H1 (cell line): ENCODE data around the gene BIRC5. TPM values are rescaled to one million over a fixed set of nuclear protein-coding genes. Genes with fewer than 3 reads are reported as not detected.

Experiments
- KDM4A ChIP-seq: IDR thresholded peaks from one replicate; pipeline ENCODE4 v1.7.1; 2012; ENCODE audit warnings: low read depth, mild to moderate bottlenecking, moderate library complexity, low read length, inconsistent platforms; ENCODE audit not compliant: severe bottlenecking
- SIX5 ChIP-seq: IDR thresholded peaks from 2 replicates; pipeline ENCODE4 v1.6.1; 2011; ENCODE audit warnings: mild to moderate bottlenecking, low read depth, low read length
- polyA plus RNA-seq, 7 experiments: library from polyadenylated mRNA; depleted of rRNA in 3 of 7; stranded (reverse) in 5 of 7; unstranded in 2 of 7; fragments of >200 nt in 5 of 7; fragments of 200-250 nt in 2 of 7; gene quantifications; 1 replicate in 5 of 7; 2 replicates in 1 of 7; 4 replicates in 1 of 7; pipeline versions ENCODE4 v1.2.1 to v1.2.3, GENCODE V29; 2011 to 2013; ENCODE audit warnings: missing spikeins in 2 of 7, mixed read lengths in 2 of 7
- total RNA-seq: library from RNA; stranded (reverse); fragmentation: NEBNext Ultra II Directional; extraction: Animal tissue kit (Norgen Biotek cat#: 25700); gene quantifications from 2 replicates; pipeline ENCODE4 v1.2.1, GENCODE V29; 2021

The BIRC5 gene
- total and polyA plus RNA-seq, 2 of the 8 experiments (the other 6 are each of a cell fraction or from before 2014, with no cell fraction given), result 42.2 to 108 TPM

- no peak for TF ChIP-seq KDM4A
- TF ChIP-seq SIX5, result no peak
- TF ChIP-seq, all 59 proteins: peak for 0
Observed at GRCh38 chr17:78237401-78238012, 23.5 kb downstream of the BIRC5 start (continued).
